Astrocyte (in vitro differentiated cells and primary cell): ENCODE measurements around the gene KRT37. TPM values are rescaled to one million over a fixed set of nuclear protein-coding genes. Genes with fewer than 3 reads are reported as not detected.
A peak's percentile ranks its signal among the peaks of the same experiment; 100 is the strongest.
"Not testable (repeated sequence)": the region's sequence is repeated elsewhere in the genome, so short reads cannot be mapped to it uniquely, and the experiment has no call there.

Source experiments
- DNase-seq: peaks from one replicate; pipeline ENCODE4 v3.0.0-alpha.2; 2010; ENCODE audit warnings: low read depth
- FAIRE-seq: peaks from 2 replicates; lab custom pipeline; 2011; peaks lifted over from hg19 to GRCh38; lab: Jason Lieb, UNC
- H2AFZ ChIP-seq: 2 replicates; pipeline ENCODE4 v1.6.0; 2012; ENCODE audit warnings: low read depth, low read length, inconsistent platforms
- H3K27ac ChIP-seq: 2 replicates; pipeline ENCODE4 v1.5.1; 2011; ENCODE audit warnings: low read depth, low read length, inconsistent platforms
- H3K27me3 ChIP-seq: 2 replicates; pipeline ENCODE4 v1.6.0; 2011; ENCODE audit warnings: low read length, inconsistent platforms; ENCODE audit not compliant: insufficient read depth
- H3K36me3 ChIP-seq: 2 replicates; pipeline ENCODE4 v1.5.1; 2011; ENCODE audit warnings: low read length, inconsistent platforms; ENCODE audit not compliant: insufficient read depth
- H3K4me1 ChIP-seq: 2 replicates; pipeline ENCODE4 v1.5.1; 2011; ENCODE audit warnings: low read length, inconsistent platforms; ENCODE audit not compliant: insufficient read depth
- H3K4me2 ChIP-seq: 2 replicates; pipeline ENCODE4 v1.6.0; 2012; ENCODE audit warnings: low read length, inconsistent platforms
- H3K4me3 ChIP-seq: 2 replicates; pipeline ENCODE4 v1.5.1; 2011; ENCODE audit warnings: low read depth, mild to moderate bottlenecking, low read length, inconsistent platforms; ENCODE audit not compliant: insufficient read depth
- H3K79me2 ChIP-seq: 2 replicates; pipeline ENCODE4 v1.6.0; 2012; ENCODE audit warnings: mild to moderate bottlenecking, low read length, inconsistent platforms; ENCODE audit not compliant: insufficient read depth
- H3K9ac ChIP-seq: 2 replicates; pipeline ENCODE4 v1.6.0; 2012; ENCODE audit warnings: mild to moderate bottlenecking, low read length, inconsistent platforms
- H3K9me3 ChIP-seq: 2 replicates; pipeline ENCODE4 v1.5.1; 2012; ENCODE audit warnings: low read depth, mild to moderate bottlenecking, low read length, inconsistent platforms; ENCODE audit not compliant: insufficient read depth
- H4K20me1 ChIP-seq: 2 replicates; pipeline ENCODE4 v1.6.0; 2012; ENCODE audit warnings: low read length, inconsistent platforms; ENCODE audit not compliant: insufficient read depth
- H3K27ac Mint-ChIP-seq: one replicate; pipeline ENCODE4 v1.8.0; 2021; ENCODE audit warnings: mild to moderate bottlenecking, mixed read lengths; ENCODE audit not compliant: unreplicated experiment
- H3K27me3 Mint-ChIP-seq: one replicate; pipeline ENCODE4 v1.8.0; 2021; ENCODE audit warnings: low read depth, mixed read lengths; ENCODE audit not compliant: unreplicated experiment
- H3K36me3 Mint-ChIP-seq: one replicate; pipeline ENCODE4 v1.8.0; 2021; ENCODE audit warnings: low read depth, mixed read lengths; ENCODE audit not compliant: unreplicated experiment
- H3K4me1 Mint-ChIP-seq: one replicate; pipeline ENCODE4 v1.8.0; 2021; ENCODE audit warnings: low read depth, mixed read lengths; ENCODE audit not compliant: unreplicated experiment
- H3K4me3 Mint-ChIP-seq: one replicate; pipeline ENCODE4 v1.8.0; 2021; ENCODE audit warnings: mild to moderate bottlenecking, moderate library complexity, mixed read lengths; ENCODE audit not compliant: unreplicated experiment
- H3K9me3 Mint-ChIP-seq: one replicate; pipeline ENCODE4 v1.8.0; 2021; ENCODE audit warnings: mild to moderate bottlenecking, mixed read lengths; ENCODE audit not compliant: unreplicated experiment
- CTCF ChIP-seq: IDR thresholded peaks from 2 replicates; pipeline ENCODE4 v1.5.1; 2011; ENCODE audit warnings: low read depth, mild to moderate bottlenecking, inconsistent platforms, low read length, moderate library complexity; ENCODE audit not compliant: insufficient read depth
- EZH2 ChIP-seq: IDR thresholded peaks from 2 replicates; pipeline ENCODE4 v1.6.1; 2012; ENCODE audit warnings: mild to moderate bottlenecking, low read length, inconsistent platforms; ENCODE audit not compliant: insufficient read depth
- total RNA-seq: library from RNA; stranded (reverse); gene quantifications from 2 replicates; pipeline ENCODE4 v1.2.1, GENCODE V29; 2021

KRT37 gene
- total RNA-seq, 1 donor from 2014 or later, result not detected

DNA sequence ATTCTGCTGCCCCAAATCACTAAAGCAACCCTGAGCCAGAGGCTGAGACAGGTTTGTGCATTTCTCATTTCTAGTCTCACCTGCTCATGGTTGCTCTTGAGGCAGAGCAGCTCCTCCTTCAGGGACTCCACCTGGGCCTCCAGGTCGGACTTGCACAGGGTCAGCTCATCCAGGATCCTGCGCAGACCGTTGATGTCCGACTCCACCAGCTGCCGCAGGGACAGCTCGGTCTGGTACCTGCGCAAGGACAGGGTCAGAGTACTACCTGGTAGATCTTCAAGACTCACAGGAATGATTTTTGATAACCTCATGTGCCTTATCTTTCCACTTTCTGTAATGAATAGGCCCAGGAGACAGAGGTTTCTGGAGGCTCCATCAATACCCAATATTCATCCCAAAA is 28.0 kb downstream of the KRT37 start:
- Histone ChIP-seq H2AFZ (no peak overlapping the region), H3K4me1 (peaks cover 10% of the 10 kb centered on the region), H3K79me2 (no peaks in the 10 kb centered on the region), H4K20me1 (no peaks in the 10 kb centered on the region), H3K9ac (no peak overlapping the region), H3K36me3 (no peaks in the 10 kb centered on the region), H3K27me3 (no peaks in the 10 kb centered on the region), H3K4me2 (no peak overlapping the region), H3K27ac (no peak overlapping the region), H3K9me3 (no peaks in the 10 kb centered on the region), H3K4me3 (no peak overlapping the region)
- Mint-ChIP-seq H3K9me3 (peaks cover 6% of the 10 kb centered on the region), H3K4me3 (no peak overlapping the region), H3K4me1 (peaks cover 17% of the 10 kb centered on the region), H3K36me3 (no peaks in the 10 kb centered on the region), H3K27me3 (peaks cover 8% of the 10 kb centered on the region), H3K27ac (no peak overlapping the region)
- no peak for DNase-seq
- TF ChIP-seq EZH2, result no peak
- no peak for TF ChIP-seq CTCF
- no peak for FAIRE-seq

DNA sequence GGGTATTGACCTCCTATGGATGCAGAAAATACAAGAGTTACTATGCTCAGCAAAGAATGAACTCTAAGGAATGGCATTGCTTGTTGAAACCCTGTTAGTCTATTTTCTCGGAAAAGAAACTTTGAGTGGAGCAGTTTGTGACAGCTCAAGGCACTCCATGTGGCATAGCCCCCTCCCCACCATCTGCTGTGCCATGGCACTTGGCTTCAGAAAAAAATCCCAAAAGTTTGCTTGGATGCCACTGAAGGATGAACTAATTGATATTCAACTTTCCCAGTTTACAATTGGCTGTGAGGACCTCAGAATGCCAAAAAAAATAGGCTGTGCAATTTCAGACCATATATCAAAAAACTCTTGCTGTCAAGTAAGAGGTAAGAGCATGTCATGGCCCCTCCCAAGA is 28.8 kb downstream of the KRT37 start:
- no peaks in the 10 kb centered on the region for H3K36me3 ChIP-seq
- peaks cover 17% of the 10 kb centered on the region for H3K4me1 Mint-ChIP-seq
- no peaks in the 10 kb centered on the region for H3K27me3 ChIP-seq
- H3K4me3 ChIP-seq, result no peak overlapping the region
- H3K27me3 Mint-ChIP-seq, result peaks cover 8% of the 10 kb centered on the region
- no peaks in the 10 kb centered on the region for H3K36me3 Mint-ChIP-seq
- DNase-seq (no peak), FAIRE-seq (no peak)
- no peaks in the 10 kb centered on the region for H3K9me3 ChIP-seq
- no peak overlapping the region for H3K27ac ChIP-seq
- H2AFZ ChIP-seq, result no peak overlapping the region
- H3K9me3 Mint-ChIP-seq, result peaks cover 6% of the 10 kb centered on the region
- TF ChIP-seq EZH2 (no peak), CTCF (no peak)
- no peak overlapping the region for H3K27ac Mint-ChIP-seq
- H3K79me2 ChIP-seq, result no peaks in the 10 kb centered on the region
- no peaks in the 10 kb centered on the region for H4K20me1 ChIP-seq
- no peak overlapping the region for H3K9ac ChIP-seq
- no peak overlapping the region for H3K4me3 Mint-ChIP-seq
- H3K4me2 ChIP-seq, result no peak overlapping the region
- peaks cover 10% of the 10 kb centered on the region for H3K4me1 ChIP-seq

- not testable (repeated sequence) for H3K9me3 Mint-ChIP-seq, H3K27ac ChIP-seq, H3K36me3 Mint-ChIP-seq, H2AFZ ChIP-seq, H4K20me1 ChIP-seq, H3K27me3 Mint-ChIP-seq, H3K4me3 ChIP-seq, H3K4me1 ChIP-seq, H3K79me2 ChIP-seq, DNase-seq, H3K4me3 Mint-ChIP-seq, H3K9ac ChIP-seq, H3K9me3 ChIP-seq, H3K36me3 ChIP-seq, H3K4me2 ChIP-seq, H3K27ac Mint-ChIP-seq, H3K27me3 ChIP-seq
- H3K4me1 Mint-ChIP-seq, result peaks cover 17% of the 10 kb centered on the region
- peak; percentile 26 for FAIRE-seq
Measured at GRCh38 chr17:41395044-41395443, 29.3 kb downstream of the KRT37 start.
